Activated naive CD4-positive, alpha-beta T cell (primary cell): ENCODE data around the gene SEC23A.
"Not testable (repeated sequence)": the region's sequence is repeated elsewhere in the genome, so short reads cannot be mapped to it uniquely, and the experiment has no call there.

Experiments
- DNase-seq, 4 experiments: peaks; one replicate each; lab custom pipeline; 2025; lab: John Stamatoyannopoulos, UW

SEC23A gene

DNA sequence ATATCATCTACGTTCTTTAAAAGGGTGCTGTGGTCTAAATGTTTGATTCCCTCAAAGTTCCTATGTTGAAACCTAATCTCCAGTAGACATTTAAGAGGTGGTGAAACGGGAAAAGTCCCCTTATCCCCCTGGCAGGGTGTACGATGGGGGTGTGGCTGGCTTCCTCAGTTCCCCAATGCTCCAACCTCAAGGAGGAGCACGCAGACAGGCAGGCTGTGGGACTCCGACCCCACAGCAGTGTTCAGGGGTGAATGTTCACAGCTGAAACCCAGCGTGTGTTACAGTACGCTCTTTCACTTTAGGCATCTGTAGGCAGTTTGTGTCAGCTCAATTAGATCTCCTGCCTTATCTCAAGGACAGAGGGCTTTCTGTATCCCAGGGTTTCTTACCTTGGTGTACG is 73.2 kb downstream of the SEC23A start:
- DNase-seq, result no peak

DNA sequence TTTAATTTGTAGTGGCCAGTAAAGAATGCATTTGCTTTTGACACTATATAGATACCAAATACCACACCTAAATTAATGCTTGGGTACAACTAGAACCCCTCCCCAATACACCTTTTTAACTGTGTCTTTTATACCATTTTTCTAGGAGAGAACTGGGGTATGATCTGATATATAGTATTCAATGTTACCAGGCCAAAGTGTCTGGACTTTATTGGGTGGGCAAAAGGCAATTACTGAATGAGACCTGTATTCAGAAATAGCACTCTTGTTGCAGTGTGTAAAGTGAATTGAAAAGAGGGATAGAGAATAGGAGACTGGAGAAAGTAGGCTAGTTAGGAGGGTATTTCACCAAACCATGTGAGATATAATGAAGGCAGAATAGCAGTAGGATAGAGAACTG is 74.4 kb downstream of the SEC23A start:
- no peak for DNase-seq

DNA sequence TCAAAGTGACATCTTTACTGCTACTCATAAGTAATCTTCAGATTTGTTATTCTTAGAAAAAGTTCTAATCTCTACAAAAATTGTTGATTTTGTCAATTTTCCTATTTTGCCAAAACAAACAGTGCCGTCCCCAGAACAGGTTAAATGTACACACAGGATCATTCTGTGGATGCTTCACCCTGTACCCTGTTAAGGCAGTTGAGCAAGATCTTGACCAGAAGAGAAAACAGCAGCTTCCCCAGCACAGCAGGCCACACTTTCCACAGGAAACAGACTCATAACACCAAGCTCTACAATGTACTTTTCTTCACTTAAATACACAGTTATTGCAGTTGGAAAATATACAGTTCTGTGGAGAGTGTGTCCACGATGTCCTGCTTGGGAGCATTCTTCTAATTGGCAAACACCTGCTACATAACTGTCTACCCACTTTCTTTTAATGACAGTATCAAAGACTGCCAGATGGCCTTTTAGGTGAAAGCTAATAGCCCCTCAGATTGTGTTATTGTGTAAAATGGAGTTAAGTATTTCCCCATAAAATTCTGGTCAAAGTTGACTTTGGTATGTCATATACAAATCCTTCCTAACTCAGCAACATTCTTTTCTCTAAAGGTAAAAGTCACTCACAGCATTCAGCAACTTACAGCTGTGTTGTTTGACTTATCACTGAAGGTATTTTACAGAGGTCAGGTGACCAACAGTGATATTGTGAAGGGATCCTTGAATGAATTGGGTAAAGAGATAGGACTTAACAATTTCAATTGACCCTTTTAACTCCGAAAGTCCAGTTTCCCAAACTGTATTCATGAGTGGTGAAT is 77.0 kb downstream of the SEC23A start:
- no peak for DNase-seq

DNA sequence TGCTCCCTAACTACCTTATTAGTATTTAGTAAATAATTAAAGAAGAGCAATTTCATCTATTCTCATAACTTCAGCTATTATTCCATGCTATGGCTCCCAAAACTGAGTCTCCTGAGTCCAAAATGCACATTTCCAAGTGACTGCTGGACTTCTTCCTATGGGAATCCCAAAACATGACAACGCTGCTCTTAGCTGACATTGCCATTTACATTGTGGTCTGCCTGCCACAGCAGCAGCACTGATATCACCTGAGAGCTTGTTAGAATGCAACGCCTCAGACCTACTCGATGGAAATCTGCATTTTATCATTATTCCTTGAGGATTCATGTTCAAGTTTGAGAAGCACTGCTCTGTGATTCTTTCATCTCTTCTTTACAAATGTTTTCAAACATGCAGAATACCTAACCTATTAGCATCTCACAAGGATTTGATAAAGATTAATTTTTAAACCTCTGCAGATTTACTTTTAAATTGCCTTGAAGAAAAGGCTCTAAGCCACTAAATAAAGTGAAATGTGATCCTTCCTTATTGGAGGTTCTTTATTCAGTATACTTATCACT is 77.7 kb downstream of the SEC23A start:
- no peak for DNase-seq

DNA sequence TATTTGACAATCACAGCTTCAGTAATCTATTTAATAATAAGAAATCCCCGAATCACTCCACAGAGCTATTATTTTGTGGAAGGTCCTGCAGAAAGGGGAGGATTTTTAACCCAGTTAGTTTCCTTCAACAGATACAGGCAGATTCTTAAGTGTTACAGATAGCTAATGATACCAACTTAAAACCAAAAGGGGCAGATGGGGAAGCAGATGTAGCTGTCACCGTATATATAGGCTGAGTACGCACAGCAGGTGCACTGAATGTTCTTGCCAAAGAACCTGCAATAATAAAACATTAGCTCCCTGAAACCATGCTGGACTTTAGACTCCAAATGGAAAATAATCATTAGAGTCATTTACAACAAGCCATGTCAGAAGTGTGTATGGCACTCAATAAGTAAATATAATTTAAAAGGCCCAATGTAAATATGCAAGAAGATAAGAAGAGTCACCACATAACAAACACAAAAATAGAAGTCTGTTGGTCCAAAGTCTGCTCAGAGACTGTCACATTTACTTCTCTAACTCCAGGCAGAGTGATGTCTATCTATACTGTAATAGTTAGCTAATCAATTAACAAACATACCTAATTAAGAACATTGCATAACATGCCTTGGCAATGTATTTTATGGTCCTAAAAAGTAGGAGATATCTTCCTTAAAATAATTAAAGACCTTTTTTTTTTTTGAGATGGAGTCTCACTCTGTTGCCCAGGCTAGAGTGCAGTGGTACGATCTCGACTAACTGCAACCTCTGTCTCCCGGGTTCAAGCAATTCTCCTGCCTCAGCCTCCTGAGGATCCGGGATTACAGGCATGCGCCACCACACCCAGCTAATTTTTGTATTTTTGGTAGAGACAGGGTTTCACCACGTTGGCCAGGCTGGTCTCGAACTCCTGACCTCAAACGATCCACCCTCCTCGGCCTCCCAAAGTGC is 78.8 kb downstream of the SEC23A start:
- no peak for DNase-seq

DNA sequence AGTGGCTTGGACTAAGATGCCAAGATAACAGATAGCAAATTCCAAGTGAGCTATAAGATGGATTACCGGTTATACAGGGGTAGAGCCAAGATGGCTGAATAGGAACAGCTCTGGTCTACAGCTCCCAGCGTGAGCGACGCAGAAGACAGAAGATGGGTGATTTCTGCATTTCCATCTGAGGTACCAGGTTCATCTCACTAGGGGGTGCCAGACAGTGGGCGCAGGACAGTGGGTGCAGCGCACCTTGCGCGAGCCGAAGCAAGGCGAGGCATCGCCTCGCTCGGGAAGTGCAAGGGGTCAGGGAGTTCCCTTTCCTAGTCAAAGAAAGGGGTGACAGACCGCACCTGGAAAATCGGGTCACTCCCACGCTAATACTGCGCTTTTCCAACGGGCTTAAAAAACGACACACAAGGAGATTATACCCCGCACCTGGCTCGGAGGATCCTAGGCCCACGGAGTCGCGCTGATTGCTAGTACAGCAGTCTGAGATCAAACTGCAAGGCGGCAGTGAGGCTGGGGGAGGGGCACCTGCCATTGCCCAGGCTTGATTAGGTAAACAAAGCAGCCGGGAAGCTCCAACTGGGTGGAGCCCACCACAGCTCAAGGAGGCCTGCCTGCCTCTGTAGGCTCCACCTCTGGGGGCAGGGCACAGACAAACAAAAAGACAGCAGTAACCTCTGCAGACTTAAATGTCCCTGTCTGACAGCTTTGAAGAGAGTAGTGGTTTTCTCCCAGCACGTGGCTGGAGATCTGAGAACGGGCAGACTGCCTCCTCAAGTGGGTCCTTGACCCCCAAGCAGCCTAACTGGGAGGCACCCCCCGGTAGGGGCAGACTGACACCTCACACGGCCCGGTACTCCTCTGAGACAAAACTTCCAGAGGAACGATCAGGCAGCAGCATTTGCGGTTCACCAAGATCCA is 85.7 kb downstream of the SEC23A start:
- DNase-seq, result not testable (repeated sequence)

DNA sequence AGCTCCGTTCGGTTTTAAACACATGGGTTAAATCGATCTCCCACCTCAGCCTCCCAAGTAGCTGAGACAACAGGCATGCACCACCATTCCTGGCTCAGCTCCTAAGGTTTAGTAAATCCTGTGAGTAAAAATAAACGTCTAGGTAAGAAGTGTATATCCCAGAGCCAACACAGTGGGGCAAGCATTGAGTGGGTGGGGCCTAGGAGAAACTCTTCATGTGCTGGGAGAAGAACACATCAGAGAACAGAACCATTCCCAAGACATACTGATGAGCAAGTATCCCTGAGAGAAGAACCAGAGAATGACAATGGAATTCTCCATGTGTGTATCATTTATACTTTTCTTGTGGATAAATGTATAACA is 86.3 kb downstream of the SEC23A start:
- no peak for DNase-seq

DNA sequence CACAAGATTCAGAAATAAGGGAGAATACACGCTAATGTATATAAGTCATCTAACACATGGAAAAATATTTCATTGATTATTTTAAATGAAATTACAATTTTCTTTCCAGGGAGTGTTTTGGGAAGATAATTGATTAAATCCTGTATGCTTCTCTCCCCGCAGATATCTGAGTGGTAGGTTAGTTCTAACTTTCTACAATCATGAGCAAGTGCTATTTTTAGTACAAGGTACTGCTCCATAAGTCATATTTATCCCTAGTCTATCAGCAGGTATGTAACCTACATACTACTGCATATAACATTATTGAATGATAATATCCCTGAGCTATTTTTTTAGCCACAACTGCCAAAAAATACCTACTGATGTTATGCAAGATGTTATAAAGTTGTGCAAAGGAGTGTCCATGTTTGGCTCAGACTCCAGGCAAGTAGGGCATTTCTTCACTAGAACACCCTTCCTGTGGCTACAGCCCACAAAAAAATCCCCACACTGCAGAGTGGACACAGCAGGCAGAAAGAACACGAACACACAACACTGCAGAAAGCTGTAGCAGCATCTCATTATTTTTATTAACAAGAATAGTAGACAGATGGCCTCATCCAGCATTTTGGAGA is 87.0 kb downstream of the SEC23A start:
- DNase-seq, result no peak

DNA sequence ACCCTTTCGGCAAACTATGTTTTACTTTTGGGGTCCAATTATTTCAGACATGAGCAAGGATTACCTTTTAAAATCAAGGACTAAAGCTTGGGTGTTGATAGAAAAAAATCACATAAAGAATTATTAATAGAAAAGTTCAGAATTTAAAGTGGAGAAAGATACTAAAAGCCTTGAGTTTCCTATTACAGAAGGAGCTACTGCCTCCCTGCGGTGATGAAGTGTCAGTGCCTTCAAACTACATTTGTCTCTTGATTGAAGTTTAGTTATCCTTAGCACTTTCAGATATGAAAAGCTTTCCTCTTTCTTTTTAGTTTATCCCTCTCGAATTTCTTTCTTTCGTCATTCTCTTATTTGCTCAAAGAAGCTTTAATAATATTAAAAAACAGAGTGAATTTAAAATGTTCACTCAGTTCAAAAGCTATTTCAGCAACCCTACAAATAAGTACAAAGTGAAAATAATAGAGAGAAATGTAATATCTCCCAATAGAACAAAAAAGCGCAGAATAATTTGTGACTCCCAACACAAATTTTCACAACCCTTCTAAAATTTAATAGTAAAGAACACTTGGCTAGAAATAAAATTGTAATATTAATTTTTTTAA is 87.6 kb downstream of the SEC23A start:
- no peak for DNase-seq

DNA sequence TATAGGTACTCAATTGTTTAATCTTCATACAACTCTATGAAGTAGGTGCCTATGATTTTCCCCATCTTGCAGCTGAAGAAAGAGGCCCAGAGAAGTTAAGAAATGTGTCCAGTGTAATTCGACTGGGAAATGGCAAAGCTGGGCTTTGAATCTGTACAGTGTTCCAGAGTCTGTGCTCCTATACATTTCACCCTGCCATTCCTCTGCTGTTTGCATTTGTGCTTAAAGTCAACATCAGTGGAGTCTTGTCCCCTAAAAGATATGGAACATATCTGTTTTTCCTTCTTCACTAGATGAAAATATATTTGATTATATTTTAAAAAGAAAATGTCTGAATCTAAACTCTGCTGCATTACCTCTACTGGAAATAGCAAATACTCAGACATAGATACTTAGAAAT is 88.6 kb downstream of the SEC23A start:
- DNase-seq, result no peak

DNA sequence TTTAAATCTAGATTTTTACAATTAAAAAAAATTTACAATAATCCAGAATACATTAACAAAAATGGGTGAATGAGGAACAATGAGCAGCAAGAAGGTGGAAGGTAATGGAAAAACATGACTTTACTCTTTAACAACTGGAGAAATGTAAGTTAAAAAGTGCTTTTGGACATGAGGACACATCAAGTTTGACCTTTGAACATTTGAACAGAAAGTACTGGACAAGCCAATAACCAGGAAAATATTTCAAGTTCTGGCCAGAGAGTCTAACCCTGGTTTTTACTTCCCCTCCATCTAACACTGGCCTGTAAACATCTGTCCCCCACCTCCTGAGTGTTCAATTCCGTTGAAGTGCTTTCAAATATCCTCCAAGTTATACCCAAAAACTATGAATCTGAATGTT is 94.1 kb downstream of the SEC23A start:
- not testable (repeated sequence) for DNase-seq

DNA sequence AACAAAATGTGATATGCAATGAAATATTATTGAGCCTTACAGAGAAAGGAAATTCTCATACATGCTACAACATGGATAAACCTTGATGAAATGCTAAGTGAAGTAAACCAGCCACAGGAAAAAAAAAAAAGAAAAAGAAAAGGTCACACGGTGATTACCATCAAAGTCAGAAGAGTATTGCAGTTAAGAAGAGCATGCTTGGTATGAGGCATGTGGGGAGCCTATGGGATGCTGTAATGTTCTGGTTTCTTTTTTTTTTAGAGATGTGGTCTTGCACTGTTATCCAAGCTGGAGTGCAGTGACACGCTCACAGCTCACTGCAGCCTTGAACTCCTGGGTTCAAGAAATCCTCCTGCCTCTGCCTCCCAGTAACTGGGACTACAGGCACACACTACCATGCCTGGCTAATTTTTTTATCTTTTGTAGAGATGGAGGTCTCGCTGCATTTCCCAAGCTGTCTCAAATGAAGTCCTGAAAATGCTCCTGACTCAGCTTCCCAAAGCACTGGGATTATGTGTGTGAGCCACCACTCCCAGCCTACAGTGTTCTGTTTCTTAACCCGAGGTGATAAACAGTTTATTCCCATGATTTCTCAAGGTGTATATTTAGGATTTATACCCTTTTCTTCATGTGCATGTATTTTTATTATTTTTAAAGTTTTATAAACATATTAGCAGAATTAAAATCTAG is 96.2 kb downstream of the SEC23A start:
- no peak for DNase-seq

DNA sequence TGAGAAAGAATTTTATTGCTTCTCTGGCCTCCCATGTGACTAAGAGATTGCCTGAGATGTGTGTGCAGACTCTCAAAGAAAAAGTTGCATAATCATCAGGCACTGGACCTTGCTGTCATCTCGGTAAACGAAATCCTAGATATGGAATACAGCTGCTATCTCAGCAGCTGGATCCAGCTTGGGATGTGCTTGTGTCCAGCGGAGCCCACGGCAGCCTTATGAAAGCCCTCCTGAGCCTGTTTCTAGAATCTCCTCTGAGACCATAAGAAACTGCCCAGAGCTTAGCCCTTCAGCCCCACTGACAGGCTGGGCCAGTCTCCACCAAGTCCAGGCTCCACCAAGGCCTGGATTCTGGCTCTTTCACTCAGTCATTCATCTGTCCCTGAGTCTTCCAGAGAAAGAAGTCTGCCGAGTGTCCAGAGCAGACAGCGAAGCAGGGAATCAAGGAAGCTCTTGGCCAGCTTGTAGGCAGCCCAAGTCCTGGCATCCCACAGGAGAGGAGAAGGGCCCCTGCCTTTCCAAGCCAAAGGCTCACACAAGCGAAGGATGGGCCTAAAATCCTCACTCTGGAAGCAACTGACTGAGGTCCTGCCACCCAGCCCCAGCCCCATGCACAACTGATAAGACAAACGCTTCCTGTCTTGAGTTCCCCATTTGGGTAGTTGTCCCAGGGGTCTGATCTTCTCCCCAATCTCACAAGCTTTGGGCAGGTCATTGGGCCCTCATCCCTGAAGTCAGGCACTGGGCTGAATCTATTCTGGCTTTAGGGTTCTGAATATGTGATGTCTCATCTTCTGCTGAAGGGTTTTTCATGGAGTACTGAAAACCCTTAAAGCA is 97.8 kb downstream of the SEC23A start:
- DNase-seq, result no peak

DNA sequence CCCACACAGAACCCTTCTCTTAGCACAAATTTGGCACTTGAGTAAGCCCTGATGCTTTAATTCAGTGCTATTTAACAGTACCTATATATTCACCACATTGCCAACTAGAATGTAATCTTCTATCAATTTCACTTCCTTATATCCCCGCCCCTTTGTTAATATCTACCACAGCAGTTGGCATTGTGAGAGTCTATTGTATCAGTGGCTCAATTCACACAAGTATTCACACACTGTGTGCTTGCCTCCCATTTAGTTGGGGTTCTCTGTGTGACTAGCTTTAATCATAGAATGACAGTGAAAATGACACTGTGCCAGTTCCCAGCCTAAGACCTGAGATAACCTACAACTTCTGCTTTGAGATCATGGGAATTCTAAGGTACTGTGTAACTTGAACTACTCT is 103.1 kb downstream of the SEC23A start:
- DNase-seq, result no peak

DNA sequence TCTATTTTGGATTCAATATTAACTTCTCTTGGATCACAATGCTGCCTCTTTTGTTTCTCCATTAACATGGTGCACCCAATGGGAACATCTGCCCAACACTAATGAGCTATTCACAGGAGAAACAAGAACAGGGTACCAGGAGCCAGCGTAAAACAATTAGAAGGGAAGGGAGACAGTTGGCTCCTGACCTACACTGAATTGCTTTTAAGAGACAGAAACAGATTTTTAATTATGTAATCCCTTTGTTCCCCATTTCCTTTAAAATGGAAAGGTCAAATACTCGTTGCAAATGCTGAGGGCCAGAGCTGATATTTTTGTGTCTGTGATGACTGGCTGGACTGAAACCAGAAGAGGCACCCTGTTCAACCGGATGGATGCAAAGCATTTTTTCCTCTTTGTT is 108.3 kb downstream of the SEC23A start:
- no peak for DNase-seq

DNA sequence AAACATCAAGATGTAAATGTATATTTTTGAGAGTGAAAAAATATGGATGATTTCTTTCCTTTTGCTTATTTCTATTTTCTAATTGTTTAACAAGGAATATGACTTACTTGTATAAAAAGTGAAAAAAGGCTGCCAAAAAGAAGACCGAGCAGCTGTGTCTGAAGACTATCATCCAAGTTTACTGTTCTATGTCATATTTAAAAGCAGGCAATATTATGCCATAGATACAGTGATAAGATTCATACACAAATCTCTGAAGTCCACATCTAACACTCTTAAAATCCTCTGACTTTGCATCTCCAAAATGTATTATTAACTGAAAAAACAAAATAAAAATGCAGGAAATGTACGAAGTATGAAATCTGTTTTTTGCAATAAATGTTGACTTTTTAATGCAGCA is 109.1 kb downstream of the SEC23A start:
- DNase-seq, result no peak

DNA sequence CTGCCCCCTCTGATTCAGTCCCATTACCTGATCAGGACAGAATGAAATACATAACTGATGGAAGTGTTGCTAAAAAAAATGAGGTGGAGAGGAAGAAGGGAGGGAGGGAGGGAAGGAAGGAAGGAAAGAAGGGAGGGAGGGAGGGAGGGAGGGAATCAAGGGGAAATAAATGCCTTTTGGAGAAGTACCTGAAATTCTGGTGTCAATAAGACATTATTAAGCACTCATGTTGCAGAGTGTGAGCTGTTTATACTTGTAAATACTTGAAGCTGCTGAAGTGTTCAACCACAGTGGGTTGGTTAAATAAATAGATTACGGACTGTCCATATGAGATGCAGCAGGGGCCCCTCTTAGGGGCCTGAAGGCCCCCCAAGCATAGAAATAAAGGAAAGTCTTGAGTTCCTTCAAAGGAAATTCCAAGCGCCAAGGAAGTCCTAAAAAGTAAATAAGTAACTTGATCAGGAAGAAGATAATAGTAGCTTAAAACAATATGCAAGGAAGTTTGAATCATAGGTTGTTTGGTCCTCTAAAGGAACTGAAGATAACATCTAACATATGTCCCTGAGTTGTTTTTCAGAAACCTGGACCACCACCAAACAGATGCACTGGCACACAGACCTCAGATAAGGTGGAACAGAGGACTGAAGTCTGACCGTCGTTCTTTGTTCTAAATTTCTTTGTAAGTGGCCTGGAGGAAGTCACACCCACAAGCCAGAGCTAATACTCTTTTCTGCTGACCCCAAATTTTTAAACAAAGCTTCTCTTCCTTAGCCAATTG is 110.8 kb downstream of the SEC23A start:
- DNase-seq, result no peak

DNA sequence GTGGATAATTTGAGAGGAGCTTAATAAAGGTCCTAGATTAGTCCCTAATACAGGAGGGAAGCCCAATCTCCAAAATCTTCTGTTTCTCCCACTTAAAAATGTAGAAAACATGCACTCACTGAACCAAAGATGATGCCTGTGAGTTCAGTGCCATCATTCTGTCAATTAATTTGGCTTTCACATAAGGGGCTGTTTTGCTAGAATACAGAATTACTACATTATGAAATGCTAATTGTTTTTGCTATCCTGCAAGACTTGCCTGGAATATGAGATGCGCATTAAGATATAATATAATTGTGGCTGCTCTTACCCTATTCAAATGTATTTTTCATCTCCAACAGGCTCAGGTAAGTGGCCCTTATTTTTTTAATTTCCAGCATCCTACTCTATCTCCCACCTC is 111.7 kb downstream of the SEC23A start:
- DNase-seq, result no peak
